ENCODE measurements around the gene COL23A1.

Gene COL23A1

DNA sequence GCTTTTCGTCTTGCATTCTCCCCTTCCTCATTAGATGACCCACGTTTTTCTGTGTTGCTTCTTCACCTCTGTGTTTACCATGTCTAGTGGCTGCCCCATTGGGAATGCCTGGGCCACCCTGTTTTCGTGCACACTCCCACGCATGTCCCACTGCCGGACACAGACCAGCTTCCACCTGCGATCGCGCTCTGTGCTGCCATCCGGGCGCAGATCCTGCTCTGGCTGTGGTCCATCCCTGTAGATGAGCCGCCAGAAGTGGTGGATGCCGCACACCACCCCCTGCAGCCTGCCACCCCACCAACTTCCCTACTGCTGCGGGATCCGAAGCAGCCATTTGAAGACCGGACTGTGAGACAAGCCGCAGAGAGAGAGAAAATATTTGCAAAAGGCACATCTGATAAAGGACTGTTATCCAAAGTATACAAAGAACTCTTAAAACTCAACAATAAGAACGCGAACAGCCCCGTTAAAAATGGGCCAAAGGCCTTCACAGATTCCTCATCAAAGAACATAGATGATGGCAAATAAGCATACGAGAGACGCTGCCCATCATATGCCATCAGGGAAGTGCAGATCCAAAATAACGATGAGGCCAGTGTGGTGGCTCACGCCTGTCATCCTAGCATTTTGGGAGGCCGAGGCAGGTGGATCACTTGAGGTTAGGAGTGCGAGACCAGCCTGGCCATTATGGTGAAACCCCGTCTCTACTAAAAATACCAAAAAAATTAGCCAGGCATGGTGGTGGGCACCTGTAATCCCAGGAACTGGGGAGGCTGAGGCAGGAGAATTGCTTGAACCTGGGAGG, 163.7 kb downstream of the COL23A1 start:
- no peaks in the 10 kb centered on the region for H3K9me3 ChIP-seq (ENCODE audit: control insufficient read depth, low read length)
- no peaks in the 10 kb centered on the region for H3K36me3 ChIP-seq (ENCODE audit: control insufficient read depth, insufficient read depth, low read length)
- no peaks in the 10 kb centered on the region for H3K27me3 ChIP-seq (ENCODE audit: control insufficient read depth, insufficient read depth, low read length, poor library complexity, severe bottlenecking)
- whole genome bisulfite sequencing, 2 experiments: 93% methylated on average over 26 of the region's 26 CpGs
- no peak overlapping the region for H3K4me3 ChIP-seq (ENCODE audit: insufficient read depth, low read depth, low read length)
- H3K27ac ChIP-seq (ENCODE audit: insufficient read depth, low read depth, low read length, poor library complexity, severe bottlenecking): no peak overlapping the region
- H3K4me1 ChIP-seq (ENCODE audit: control insufficient read depth, insufficient read depth, low read length): peaks cover 39% of the 10 kb centered on the region

DNA sequence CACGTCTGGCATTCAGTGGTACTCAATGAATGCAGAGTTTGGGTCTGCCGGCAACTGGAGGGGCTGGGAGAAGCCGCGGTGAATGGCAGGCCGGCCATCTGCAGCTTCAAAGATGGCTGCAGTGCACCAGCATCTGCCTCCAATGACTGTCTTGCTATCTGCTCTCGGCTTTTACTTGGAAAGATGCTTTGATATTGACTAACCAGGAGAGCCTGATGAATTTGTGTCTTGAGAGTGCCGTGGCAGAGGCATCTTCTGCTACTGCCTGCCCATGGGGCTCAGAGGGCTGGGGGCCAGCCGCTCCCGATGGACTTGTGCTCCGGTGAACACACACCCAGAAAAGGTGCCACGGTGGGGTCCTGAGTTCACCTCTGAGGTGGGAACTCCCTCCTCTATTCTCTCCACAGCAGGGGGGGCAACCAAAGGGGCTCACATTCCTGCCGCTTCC, 164.5 kb downstream of the COL23A1 start:
- H3K4me1 ChIP-seq (ENCODE audit: control insufficient read depth, insufficient read depth, low read length): peaks cover 41% of the 10 kb centered on the region
- H3K27me3 ChIP-seq (ENCODE audit: control insufficient read depth, insufficient read depth, low read length, poor library complexity, severe bottlenecking): no peaks in the 10 kb centered on the region
- H3K4me3 ChIP-seq (ENCODE audit: insufficient read depth, low read depth, low read length): no peak overlapping the region
- 91 to 93% methylated on average over 11 to 12 of the region's 12 CpGs for WGBS, 2 experiments
- H3K9me3 ChIP-seq (ENCODE audit: control insufficient read depth, low read length): no peaks in the 10 kb centered on the region
- no peaks in the 10 kb centered on the region for H3K36me3 ChIP-seq (ENCODE audit: control insufficient read depth, insufficient read depth, low read length)
- no peak overlapping the region for H3K27ac ChIP-seq (ENCODE audit: insufficient read depth, low read depth, low read length, poor library complexity, severe bottlenecking)

DNA sequence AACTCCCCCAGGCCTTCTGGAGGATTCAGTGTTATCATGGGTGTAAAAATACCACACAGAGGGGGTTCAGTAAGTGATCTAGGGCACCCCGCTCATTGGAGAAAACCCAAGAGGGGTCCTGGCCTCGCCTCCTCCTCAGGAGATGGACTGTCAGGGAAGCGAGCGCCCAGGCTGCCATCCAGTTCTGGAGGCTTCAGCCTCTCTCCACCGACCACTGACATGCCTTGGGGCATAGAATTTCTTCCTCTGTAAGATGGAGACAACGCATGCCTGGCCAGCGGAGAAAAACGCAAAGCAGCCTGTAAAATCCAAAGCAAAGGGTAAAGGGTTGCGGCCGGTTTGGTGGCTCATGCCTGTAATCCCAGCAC, 165.4 kb downstream of the COL23A1 start:
- H3K27me3 ChIP-seq (ENCODE audit: control insufficient read depth, insufficient read depth, low read length, poor library complexity, severe bottlenecking): no peaks in the 10 kb centered on the region
- no peak overlapping the region for H3K4me3 ChIP-seq (ENCODE audit: insufficient read depth, low read depth, low read length)
- 93 to 94% methylated on average over 10 of the region's 10 CpGs for WGBS, 2 experiments
- H3K27ac ChIP-seq (ENCODE audit: insufficient read depth, low read depth, low read length, poor library complexity, severe bottlenecking): no peak overlapping the region
- no peaks in the 10 kb centered on the region for H3K9me3 ChIP-seq (ENCODE audit: control insufficient read depth, low read length)
- H3K36me3 ChIP-seq (ENCODE audit: control insufficient read depth, insufficient read depth, low read length): no peaks in the 10 kb centered on the region
- H3K4me1 ChIP-seq (ENCODE audit: control insufficient read depth, insufficient read depth, low read length): peaks cover 42% of the 10 kb centered on the region

DNA sequence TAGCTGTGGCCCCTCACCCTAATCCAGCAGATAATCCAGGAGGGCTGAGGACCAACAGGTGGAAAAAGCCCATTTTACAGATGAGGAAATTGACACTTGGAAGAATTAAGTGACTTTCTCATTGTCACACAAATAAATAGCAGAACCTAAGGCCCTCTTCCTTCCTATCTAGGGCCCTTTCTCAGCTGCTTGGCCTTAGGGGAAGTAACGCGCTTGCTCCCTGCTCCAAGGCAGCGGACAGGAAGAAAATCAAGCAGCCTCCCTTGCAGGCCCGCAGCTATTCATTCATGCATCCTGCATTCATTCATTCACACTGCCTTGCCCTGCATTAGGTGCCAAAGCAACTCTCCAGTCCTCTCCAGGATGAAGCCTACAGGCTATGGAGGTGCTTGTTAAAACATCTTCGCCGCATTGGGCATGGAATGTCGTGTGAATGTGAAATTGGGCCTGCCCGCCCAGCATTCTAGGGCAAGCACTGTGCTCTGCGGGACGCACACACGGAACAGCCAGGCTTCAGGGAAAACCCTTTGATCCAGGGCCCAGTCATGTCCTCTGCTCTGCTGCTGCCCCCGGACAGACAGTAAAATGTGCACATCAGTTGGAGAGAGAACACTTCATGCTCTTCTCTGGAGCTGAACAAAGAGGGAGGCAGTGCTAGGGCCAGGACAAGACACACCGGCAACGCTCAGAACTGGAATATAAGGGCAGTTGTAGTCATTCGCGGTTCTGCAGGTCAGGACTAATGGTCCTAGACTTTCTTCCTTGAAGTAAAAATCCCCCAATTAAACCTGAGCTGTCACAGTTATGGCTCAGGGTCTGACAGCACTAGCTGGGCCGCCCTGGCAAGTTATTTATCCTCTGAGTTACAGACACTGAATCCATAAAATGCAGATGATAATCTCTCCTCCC, 166.0 kb downstream of the COL23A1 start:
- WGBS, 2 experiments: 88 to 90% methylated on average over 17 of the region's 17 CpGs
- H3K4me3 ChIP-seq (ENCODE audit: insufficient read depth, low read depth, low read length): no peak overlapping the region
- H3K27me3 ChIP-seq (ENCODE audit: control insufficient read depth, insufficient read depth, low read length, poor library complexity, severe bottlenecking): no peaks in the 10 kb centered on the region
- H3K4me1 ChIP-seq (ENCODE audit: control insufficient read depth, insufficient read depth, low read length): peaks cover 47% of the 10 kb centered on the region
- H3K36me3 ChIP-seq (ENCODE audit: control insufficient read depth, insufficient read depth, low read length): no peaks in the 10 kb centered on the region
- H3K9me3 ChIP-seq (ENCODE audit: control insufficient read depth, low read length): no peaks in the 10 kb centered on the region
- peak overlapping the region; percentile 23 for H3K27ac ChIP-seq (ENCODE audit: insufficient read depth, low read depth, low read length, poor library complexity, severe bottlenecking)

DNA sequence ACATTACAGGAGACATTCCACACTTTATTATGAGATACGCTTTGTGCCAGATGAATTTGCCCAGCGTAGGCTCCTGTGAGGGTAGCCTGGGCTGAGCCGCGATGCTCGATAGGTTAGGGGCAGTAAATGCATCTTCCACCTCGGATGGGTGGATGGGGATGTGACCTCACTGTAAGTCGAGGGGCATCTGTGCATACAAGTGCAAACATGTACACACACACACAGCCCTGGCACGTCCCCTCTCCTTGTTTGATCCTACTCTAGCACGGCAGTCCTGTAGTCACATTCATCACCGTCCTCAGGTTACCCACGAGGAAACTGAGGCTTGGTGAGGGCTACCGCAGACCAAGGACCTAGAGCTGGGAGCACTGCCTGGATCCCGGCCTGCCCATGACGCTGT, 166.8 kb downstream of the COL23A1 start:
- WGBS, 2 experiments: 95 to 97% methylated on average over 14 of the region's 14 CpGs
- Histone ChIP-seq H3K4me3 (ENCODE audit: insufficient read depth, low read depth, low read length) (no peak overlapping the region), H3K36me3 (ENCODE audit: control insufficient read depth, insufficient read depth, low read length) (no peaks in the 10 kb centered on the region), H3K27ac (ENCODE audit: insufficient read depth, low read depth, low read length, poor library complexity, severe bottlenecking) (no peak overlapping the region), H3K9me3 (ENCODE audit: control insufficient read depth, low read length) (no peaks in the 10 kb centered on the region), H3K27me3 (ENCODE audit: control insufficient read depth, insufficient read depth, low read length, poor library complexity, severe bottlenecking) (no peaks in the 10 kb centered on the region), H3K4me1 (ENCODE audit: control insufficient read depth, insufficient read depth, low read length) (peaks cover 43% of the 10 kb centered on the region)

DNA sequence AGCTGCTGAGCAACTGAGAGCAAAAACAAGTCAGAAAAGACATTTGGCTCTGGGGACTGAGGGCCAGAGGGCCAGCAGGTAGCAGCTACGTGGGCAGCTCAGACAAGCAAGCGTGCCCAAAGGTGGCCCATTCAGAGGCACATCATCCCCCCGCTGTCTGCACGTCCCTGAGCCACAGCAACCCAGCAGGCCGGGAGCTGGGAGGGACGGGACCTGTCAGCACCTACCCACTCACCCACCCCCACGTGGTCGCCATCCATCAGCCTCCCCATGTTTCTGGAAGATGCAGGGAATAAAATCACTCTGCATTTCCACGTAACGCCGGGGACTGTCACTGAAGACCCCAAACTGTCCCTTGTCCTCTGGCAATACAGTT, 167.8 kb downstream of the COL23A1 start:
- Histone ChIP-seq H3K36me3 (ENCODE audit: control insufficient read depth, insufficient read depth, low read length) (no peaks in the 10 kb centered on the region), H3K9me3 (ENCODE audit: control insufficient read depth, low read length) (no peaks in the 10 kb centered on the region), H3K4me3 (ENCODE audit: insufficient read depth, low read depth, low read length) (no peak overlapping the region), H3K27ac (ENCODE audit: insufficient read depth, low read depth, low read length, poor library complexity, severe bottlenecking) (no peak overlapping the region), H3K27me3 (ENCODE audit: control insufficient read depth, insufficient read depth, low read length, poor library complexity, severe bottlenecking) (no peaks in the 10 kb centered on the region), H3K4me1 (ENCODE audit: control insufficient read depth, insufficient read depth, low read length) (peaks cover 32% of the 10 kb centered on the region)
- WGBS, 2 experiments: 65 to 67% methylated on average over 11 of the region's 11 CpGs

DNA sequence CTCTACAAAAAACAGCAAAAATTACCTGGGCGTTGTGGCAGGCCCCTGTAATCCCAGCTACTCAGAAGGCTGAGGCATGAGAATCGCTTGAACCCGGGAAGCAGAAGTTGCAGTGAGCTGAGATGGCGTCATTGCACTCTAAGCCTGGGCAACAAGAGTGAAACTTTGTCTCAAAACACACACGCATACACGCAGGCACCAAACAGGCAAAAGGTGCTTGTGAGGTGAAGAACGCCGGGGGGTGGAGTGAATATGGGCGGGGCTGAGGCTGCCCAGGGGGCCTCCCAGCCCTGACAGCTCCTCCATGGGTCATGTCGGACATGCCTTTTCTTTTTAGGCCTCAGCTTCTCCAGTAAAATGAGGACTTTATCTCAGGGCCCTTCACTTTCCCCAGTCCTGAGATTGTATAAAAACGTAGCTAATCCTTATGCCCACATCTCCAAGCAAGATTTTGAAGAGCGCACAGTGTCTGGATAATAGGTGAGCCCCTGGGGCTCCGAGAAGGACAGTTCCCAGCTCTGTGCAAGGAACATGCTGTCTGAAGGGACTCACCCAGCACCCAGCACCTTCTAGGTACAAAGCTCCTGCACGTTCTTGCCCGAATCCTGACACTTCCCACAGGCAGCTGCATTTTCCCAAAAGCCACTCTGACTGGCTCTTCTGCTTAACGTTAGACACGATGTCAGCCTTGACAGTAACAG, 168.3 kb downstream of the COL23A1 start:
- Histone ChIP-seq H3K9me3 (ENCODE audit: control insufficient read depth, low read length) (no peaks in the 10 kb centered on the region), H3K27ac (ENCODE audit: insufficient read depth, low read depth, low read length, poor library complexity, severe bottlenecking) (no peak overlapping the region), H3K27me3 (ENCODE audit: control insufficient read depth, insufficient read depth, low read length, poor library complexity, severe bottlenecking) (no peaks in the 10 kb centered on the region), H3K4me3 (ENCODE audit: insufficient read depth, low read depth, low read length) (no peak overlapping the region), H3K36me3 (ENCODE audit: control insufficient read depth, insufficient read depth, low read length) (no peaks in the 10 kb centered on the region), H3K4me1 (ENCODE audit: control insufficient read depth, insufficient read depth, low read length) (peaks cover 30% of the 10 kb centered on the region)
- WGBS, 2 experiments: 67 to 72% methylated on average over 17 of the region's 17 CpGs

DNA sequence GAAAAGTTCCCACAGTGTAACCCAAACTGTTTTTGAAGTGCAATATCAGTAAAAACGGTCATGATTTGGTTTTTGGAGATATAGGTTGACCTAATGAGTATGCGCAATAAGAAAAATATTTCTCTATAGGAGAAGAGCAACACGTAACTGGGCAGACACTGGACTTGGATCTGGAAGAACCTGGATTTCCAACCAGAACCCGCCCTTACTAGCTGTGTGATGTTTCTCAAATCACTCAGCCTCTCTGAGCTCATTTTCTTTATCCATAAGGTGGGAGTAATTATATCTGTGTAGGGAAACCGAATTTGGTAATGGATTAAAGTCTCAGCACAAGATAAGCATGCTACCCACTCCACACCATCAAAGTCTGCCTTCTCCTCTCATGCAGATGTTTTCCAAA, 169.1 kb downstream of the COL23A1 start:
- Histone ChIP-seq H3K4me1 (ENCODE audit: control insufficient read depth, insufficient read depth, low read length) (peaks cover 30% of the 10 kb centered on the region), H3K27me3 (ENCODE audit: control insufficient read depth, insufficient read depth, low read length, poor library complexity, severe bottlenecking) (no peaks in the 10 kb centered on the region), H3K27ac (ENCODE audit: insufficient read depth, low read depth, low read length, poor library complexity, severe bottlenecking) (peak overlapping the region; percentile 20), H3K36me3 (ENCODE audit: control insufficient read depth, insufficient read depth, low read length) (no peaks in the 10 kb centered on the region), H3K4me3 (ENCODE audit: insufficient read depth, low read depth, low read length) (no peak overlapping the region), H3K9me3 (ENCODE audit: control insufficient read depth, low read length) (no peaks in the 10 kb centered on the region)
- 79 to 88% methylated on average over 5 of the region's 5 CpGs for WGBS, 2 experiments

DNA sequence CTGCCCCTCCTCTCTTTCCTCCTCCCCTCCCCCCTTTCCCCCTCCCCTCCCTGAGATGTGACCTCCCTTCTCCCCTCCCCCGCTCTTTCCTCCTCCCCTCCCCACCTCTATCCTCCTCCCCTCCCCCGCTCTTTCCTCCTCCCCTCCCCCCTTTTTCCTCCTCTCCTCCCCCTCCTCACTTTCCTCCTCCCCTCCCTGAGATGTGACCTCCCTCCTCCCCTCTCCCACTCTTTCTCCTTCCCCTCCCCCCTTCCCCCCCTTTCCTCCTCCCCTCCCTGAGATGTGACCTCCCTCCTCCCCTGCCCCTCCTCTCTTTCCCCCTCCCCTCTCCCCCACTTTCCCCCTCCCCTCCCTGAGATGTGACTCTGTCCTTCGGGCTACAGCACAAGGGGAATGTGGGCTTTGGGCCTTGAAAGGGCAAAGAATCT, 169.8 kb downstream of the COL23A1 start:
- Histone ChIP-seq H3K9me3 (ENCODE audit: control insufficient read depth, low read length) (no peaks in the 10 kb centered on the region), H3K27ac (ENCODE audit: insufficient read depth, low read depth, low read length, poor library complexity, severe bottlenecking) (peak overlapping the region; percentile 20), H3K4me3 (ENCODE audit: insufficient read depth, low read depth, low read length) (no peak overlapping the region), H3K4me1 (ENCODE audit: control insufficient read depth, insufficient read depth, low read length) (peaks cover 30% of the 10 kb centered on the region), H3K27me3 (ENCODE audit: control insufficient read depth, insufficient read depth, low read length, poor library complexity, severe bottlenecking) (no peaks in the 10 kb centered on the region), H3K36me3 (ENCODE audit: control insufficient read depth, insufficient read depth, low read length) (no peaks in the 10 kb centered on the region)
- 0% methylated on average over 1 of the region's 3 CpGs for WGBS, 2 experiments

DNA sequence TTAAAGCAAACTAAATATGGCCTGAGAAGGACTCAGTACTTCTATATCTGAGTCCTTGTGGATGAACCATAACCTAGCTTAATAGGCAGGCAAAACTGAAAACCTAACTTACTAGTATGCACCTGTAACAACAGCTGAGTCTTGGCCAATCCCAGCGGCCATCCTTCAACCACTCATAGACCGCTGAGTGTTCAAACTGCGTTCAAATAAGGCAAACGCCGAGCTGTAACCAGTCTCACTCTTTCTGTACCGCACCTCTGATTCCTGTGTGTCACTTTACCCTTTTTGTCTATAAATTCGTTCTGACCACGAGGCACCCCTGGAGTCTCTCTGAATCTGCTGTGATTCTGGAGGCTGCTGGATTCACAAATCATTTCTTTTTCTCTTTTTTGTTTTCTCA, 170.5 kb downstream of the COL23A1 start:
- WGBS, 2 experiments: 63 to 65% methylated on average over 8 of the region's 8 CpGs
- Histone ChIP-seq H3K4me1 (ENCODE audit: control insufficient read depth, insufficient read depth, low read length) (peaks cover 29% of the 10 kb centered on the region), H3K27ac (ENCODE audit: insufficient read depth, low read depth, low read length, poor library complexity, severe bottlenecking) (no peak overlapping the region), H3K36me3 (ENCODE audit: control insufficient read depth, insufficient read depth, low read length) (no peaks in the 10 kb centered on the region), H3K9me3 (ENCODE audit: control insufficient read depth, low read length) (no peaks in the 10 kb centered on the region), H3K27me3 (ENCODE audit: control insufficient read depth, insufficient read depth, low read length, poor library complexity, severe bottlenecking) (no peaks in the 10 kb centered on the region), H3K4me3 (ENCODE audit: insufficient read depth, low read depth, low read length) (no peak overlapping the region)

Data from ectodermal cell (in vitro differentiated cells).